OCI-LY7 (cell line): ENCODE measurements around the gene CRHR2. TPM values are rescaled to one million over a fixed set of nuclear protein-coding genes. Genes with fewer than 3 reads are reported as not detected.

Experiments used
- BruUV-seq: library from RNA; stranded (reverse); fragments of 400-500 nt; replicated peaks from 2 replicates; lab custom pipeline; 2021; lab: Mats Ljungman, UMichigan
- CTCF ChIA-PET: fragments of 300-600 bp; sonication (Branson Sonifier 250); formaldehyde crosslinking; loops from one replicate; lab custom pipeline; 2022; ENCODE audit warnings: antibody characterized with exemption; ENCODE audit not compliant: unreplicated experiment; lab: Charles Lee
- POLR2A ChIA-PET: fragments of 300-600 bp; sonication (Branson Sonifier 250); formaldehyde crosslinking; loops from one replicate; lab custom pipeline; 2022; ENCODE audit warnings: antibody characterized with exemption; lab: Charles Lee
- DNase-seq: peaks from one replicate; pipeline ENCODE4 v3.0.0-alpha.2; 2015; ENCODE audit warnings: low spot score
- H2AFZ ChIP-seq: fragments of 200-600 bp; sonication (generic), shearing (Covaris generic); 2 replicates; pipeline ENCODE4 v1.6.1; 2014; ENCODE audit warnings: mild to moderate bottlenecking, antibody characterized with exemption, low read length, moderate library complexity
- H3K27ac ChIP-seq: fragments of 200-600 bp; sonication (generic); 2 replicates; pipeline ENCODE4 v1.5.1; 2014; ENCODE audit warnings: mixed run types, low read depth, mild to moderate bottlenecking, moderate library complexity, low read length, inconsistent platforms; ENCODE audit not compliant: poor library complexity, severe bottlenecking
- H3K36me3 ChIP-seq: fragments of 200-600 bp; sonication (generic); 2 replicates; pipeline ENCODE4 v1.6.1; 2014; ENCODE audit warnings: mild to moderate bottlenecking, antibody characterized with exemption, low read length, moderate library complexity, mixed read lengths; ENCODE audit not compliant: insufficient read depth
- H3K4me1 ChIP-seq: fragments of 200-600 bp; sonication (generic); 2 replicates; pipeline ENCODE4 v1.5.1; 2014; ENCODE audit warnings: mild to moderate bottlenecking, low read length; ENCODE audit not compliant: insufficient read depth, poor library complexity, severe bottlenecking
- H3K4me2 ChIP-seq: fragments of 200-600 bp; sonication (generic); 2 replicates; pipeline ENCODE4 v1.6.1; 2014; ENCODE audit warnings: mild to moderate bottlenecking, low read length
- H3K4me3 ChIP-seq: fragments of 200-600 bp; sonication (generic); 2 replicates; pipeline ENCODE4 v1.5.1; 2014; ENCODE audit warnings: mild to moderate bottlenecking, low read depth, low read length; ENCODE audit not compliant: poor library complexity, severe bottlenecking
- H3K79me2 ChIP-seq: fragments of 200-600 bp; sonication (generic); 2 replicates; pipeline ENCODE4 v1.6.1; 2016; ENCODE audit warnings: low read depth, mild to moderate bottlenecking, low read length, moderate library complexity, mixed read lengths; ENCODE audit not compliant: insufficient read depth
- H3K9me2 ChIP-seq: fragments of 200-600 bp; sonication (generic); 2 replicates; pipeline ENCODE4 v1.6.1; 2016; ENCODE audit warnings: mild to moderate bottlenecking, low read length, mixed read lengths; ENCODE audit not compliant: insufficient read depth
- H3K9me3 ChIP-seq: fragments of 200-600 bp; sonication (generic); 2 replicates; pipeline ENCODE4 v1.6.1; 2014; ENCODE audit warnings: mild to moderate bottlenecking, mixed run types, low read length, mixed read lengths
- H4K20me1 ChIP-seq: fragments of 200-600 bp; sonication (generic); 2 replicates; pipeline ENCODE4 v1.6.1; 2014; ENCODE audit warnings: mild to moderate bottlenecking, antibody characterized with exemption, low read length, moderate library complexity, mixed read lengths; ENCODE audit not compliant: insufficient read depth
- CTCF ChIP-seq: fragments of 200-600 bp; sonication (generic); conservative IDR thresholded peaks from 2 replicates; pipeline ENCODE4 v1.5.1; 2014; ENCODE audit warnings: mild to moderate bottlenecking, antibody characterized with exemption, low read length, moderate library complexity, mixed read lengths
- EZH2phosphoT487 ChIP-seq: fragments of 200-600 bp; sonication (generic); IDR thresholded peaks from 2 replicates; pipeline ENCODE4 v1.6.1; 2018; ENCODE audit warnings: low read depth, borderline replicate concordance, mild to moderate bottlenecking, mixed run types, antibody characterized with exemption, low read length, moderate library complexity, mixed read lengths
- intact Hi-C: fragments of 100-400 bp; cut with micrococcal nuclease; formaldehyde crosslinking; loops from one replicate; pipeline ENCODE4 v1.10.0; 2022; ENCODE audit not compliant: unreplicated experiment
- total RNA-seq, 2 experiments: library from RNA; depleted of rRNA in 1 of 2; stranded (reverse); fragments of >200 nt in 1 of 2; shearing (Covaris generic) in 1 of 2; gene quantifications; 2 replicates each; pipeline ENCODE4 v1.2.3, GENCODE V29; 2014 to 2022

The CRHR2 gene
- total RNA-seq, 2 experiments from 2014 or later: not detected

- TF ChIP-seq CTCF: no peak
- no peak for TF ChIP-seq EZH2phosphoT487
- intact Hi-C loops: no loop called here
- Histone ChIP-seq H3K79me2 (no peaks in the 10 kb centered on the region), H3K9me2 (no peaks in the 10 kb centered on the region), H3K4me3 (no peak overlapping the region), H2AFZ (no peak overlapping the region), H3K9me3 (no peaks in the 10 kb centered on the region), H3K4me1 (no peaks in the 10 kb centered on the region), H4K20me1 (no peaks in the 10 kb centered on the region), H3K4me2 (no peak overlapping the region), H3K36me3 (no peaks in the 10 kb centered on the region), H3K27ac (no peak overlapping the region)
- DNase-seq: no peak
- no TSS peak for BruUV-seq
- ChIA-PET CTCF (no interaction called here), POLR2A (interaction anchor here (0.7 kb wide), 1 partner anchor 22 kb away, joined by 3 read pairs; no protein-coding TSS in a partner anchor)
These were observed 26.0 kb downstream of the CRHR2 start for GRCh38 chr7:30656006-30656957.

- CTCF ChIA-PET: no interaction called here
- intact Hi-C loops: no loop called here
- TF ChIP-seq CTCF: no peak
- TF ChIP-seq EZH2phosphoT487: no peak
These were observed 26.9 kb downstream of the CRHR2 start for GRCh38 chr7:30655096-30655970.

More at GRCh38 chr7:30655096-30655970, 26.9 kb downstream of the CRHR2 start:
- DNase-seq: no peak
- Histone ChIP-seq H4K20me1 (no peaks in the 10 kb centered on the region), H3K4me3 (no peak overlapping the region), H3K79me2 (no peaks in the 10 kb centered on the region), H3K4me2 (no peak overlapping the region), H3K27ac (no peak overlapping the region), H3K4me1 (no peaks in the 10 kb centered on the region), H3K9me2 (no peaks in the 10 kb centered on the region), H2AFZ (no peak overlapping the region), H3K36me3 (no peaks in the 10 kb centered on the region), H3K9me3 (no peaks in the 10 kb centered on the region)
- no TSS peak for BruUV-seq
- POLR2A ChIA-PET: interaction anchor here (0.7 kb wide), 1 partner anchor 21 kb away, joined by 3 read pairs; no protein-coding TSS in a partner anchor
